HCT116 (cell line): Measurements from ENCODE around the gene ART3. TPM values are rescaled to one million over a fixed set of nuclear protein-coding genes. Genes with fewer than 3 reads are reported as not detected.

Experiments used
- ATAC-seq: fragments of 200-7000 bp; cut with Tn5 transposase; 2 replicates; pipeline ENCODE4 v1.9.1; 2020; ENCODE audit warnings: mild to moderate bottlenecking, moderate library complexity
- BruUV-seq: library from RNA; stranded (reverse); fragments of 400-500 nt; replicated peaks from 2 replicates; lab custom pipeline; 2021; lab: Mats Ljungman, UMichigan
- CTCF ChIA-PET: fragments of 300-600 bp; sonication (Branson Sonifier 250); formaldehyde crosslinking; loops from one replicate; lab custom pipeline; 2021; ENCODE audit warnings: antibody characterized with exemption; lab: Charles Lee
- POLR2A ChIA-PET: fragments of 300-600, 350-600 bp; sonication (Branson Sonifier 250); formaldehyde crosslinking; loops from one replicate; lab custom pipeline; 2021; ENCODE audit warnings: antibody characterized with exemption; lab: Charles Lee
- RAD21 ChIA-PET, 2 experiments: fragments of 300-600 bp; sonication (Branson Sonifier 250); formaldehyde crosslinking; loops; one replicate each; lab custom pipeline; 2023; ENCODE audit warnings: low total read pairs in 2 of 2; ENCODE audit not compliant: uncharacterized antibody in 2 of 2, unreplicated experiment in 2 of 2, low non-redundant PET in 1 of 2; lab: Charles Lee
- DNase-seq: peaks from one replicate; pipeline ENCODE4 v3.0.0-alpha.2; 2010; ENCODE audit warnings: low read depth, low spot score
- H2AFZ ChIP-seq: fragments of 200-600 bp; shearing (Covaris generic), sonication (generic); 2 replicates; pipeline ENCODE4 v1.6.1; 2017; ENCODE audit warnings: low read depth, mixed run types, mixed read lengths, antibody characterized with exemption, low read length; ENCODE audit not compliant: poor library complexity, severe bottlenecking
- H3K27ac ChIP-seq: 2 replicates; pipeline ENCODE4 v1.5.1; 2012; ENCODE audit warnings: low read depth, low read length
- H3K27me3 ChIP-seq: fragments of 200-600 bp; sonication (generic); 2 replicates; pipeline ENCODE4 v1.6.1; 2016; ENCODE audit warnings: mixed run types, low read length, mixed read lengths; ENCODE audit not compliant: insufficient read depth
- H3K36me3 ChIP-seq, 2 experiments: fragments of 200-500 bp in 1 of 2; fragments of 200-600 bp in 1 of 2; sonication (Bioruptor generic) in 1 of 2; sonication (generic) in 1 of 2; 2 replicates each; pipeline versions ENCODE4 v1.5.1 to v1.6.1; 2014 to 2016; ENCODE audit warnings: low read length in 2 of 2, inconsistent platforms in 1 of 2, mixed read lengths in 1 of 2, mixed run types in 1 of 2; ENCODE audit not compliant: insufficient read depth in 2 of 2, control insufficient read depth in 1 of 2
- H3K4me1 ChIP-seq, 2 experiments: fragments of 200-600 bp in 1 of 2; sonication (generic) in 1 of 2; 2 replicates each; pipeline versions ENCODE4 v1.5.1 to v1.6.1; 2012 to 2017; ENCODE audit warnings: low read length in 2 of 2, inconsistent platforms in 1 of 2, mild to moderate bottlenecking in 1 of 2, mixed read lengths in 1 of 2, mixed run types in 1 of 2, moderate library complexity in 1 of 2; ENCODE audit not compliant: insufficient read depth in 2 of 2, control insufficient read depth in 1 of 2
- H3K4me2 ChIP-seq: fragments of 200-600 bp; sonication (generic); 2 replicates; pipeline ENCODE4 v1.6.1; 2017; ENCODE audit warnings: mixed run types, low read length, mixed read lengths
- H3K4me3 ChIP-seq, 2 experiments: fragments of 200-600 bp in 1 of 2; sonication (generic) in 1 of 2; replicated peaks in 1 of 2; 2 replicates each; pipeline ENCODE4 v1.5.1; 2011 to 2016; ENCODE audit warnings: low read length in 2 of 2, control low read depth in 1 of 2, low read depth in 1 of 2, mild to moderate bottlenecking in 1 of 2, mixed read lengths in 1 of 2, mixed run types in 1 of 2
- H3K79me2 ChIP-seq: fragments of 200-600 bp; sonication (generic); 2 replicates; pipeline ENCODE4 v1.6.1; 2017; ENCODE audit warnings: mild to moderate bottlenecking, mixed run types, low read length, moderate library complexity, mixed read lengths; ENCODE audit not compliant: insufficient read depth
- H3K9ac ChIP-seq: fragments of 200-600 bp; sonication (generic); 2 replicates; pipeline ENCODE4 v1.6.1; 2016; ENCODE audit warnings: low read length, mixed read lengths
- H3K9me2 ChIP-seq: fragments of 200-600 bp; sonication (generic), shearing (Covaris generic); 2 replicates; pipeline ENCODE4 v1.6.1; 2017; ENCODE audit warnings: mixed run types, mild to moderate bottlenecking, moderate library complexity; ENCODE audit not compliant: insufficient read depth
- H3K9me3 ChIP-seq, 2 experiments: fragments of 200-500 bp in 1 of 2; fragments of 200-600 bp in 1 of 2; sonication (Bioruptor generic) in 1 of 2; sonication (generic) in 1 of 2; 2 replicates each; pipeline ENCODE4 v1.6.1; 2014 to 2017; ENCODE audit warnings: low read length in 2 of 2, mixed read lengths in 2 of 2, inconsistent platforms in 1 of 2, low read depth in 1 of 2, mild to moderate bottlenecking in 1 of 2, mixed run types in 1 of 2, moderate library complexity in 1 of 2; ENCODE audit not compliant: control insufficient read depth in 1 of 2, insufficient read depth in 1 of 2
- H4K20me1 ChIP-seq: fragments of 200-600 bp; sonication (generic), shearing (Covaris generic); 2 replicates; pipeline ENCODE4 v1.6.1; 2017; ENCODE audit warnings: mixed run types, mild to moderate bottlenecking, moderate library complexity; ENCODE audit not compliant: insufficient read depth
- ATF3 ChIP-seq: IDR thresholded peaks from 2 replicates; pipeline ENCODE4 v1.6.1; 2012
- CEBPB ChIP-seq: IDR thresholded peaks from 2 replicates; pipeline ENCODE4 v1.6.1; 2012; ENCODE audit warnings: low read depth
- CTCF ChIP-seq, 3 experiments: fragments of 200-600 bp in 1 of 3; sonication (generic) in 1 of 3; IDR thresholded peaks in 2 of 3; conservative IDR thresholded peaks in 1 of 3; 2 replicates each; pipeline ENCODE4 v1.5.1; 2012 to 2017; ENCODE audit warnings: low read depth in 2 of 3, low read length in 2 of 3, antibody characterized with exemption in 1 of 3, borderline replicate concordance in 1 of 3, control low read depth in 1 of 3, mild to moderate bottlenecking in 1 of 3, mixed read lengths in 1 of 3, mixed run types in 1 of 3, moderate library complexity in 1 of 3; ENCODE audit not compliant: insufficient read depth in 1 of 3
- EZH2 ChIP-seq: fragments of 200-600 bp; sonication (generic); IDR thresholded peaks from 2 replicates; pipeline ENCODE4 v1.6.1; 2017; ENCODE audit warnings: antibody characterized with exemption, mixed run types
- FOSL1 ChIP-seq: IDR thresholded peaks from 2 replicates; pipeline ENCODE4 v1.6.1; 2012; ENCODE audit warnings: low read depth
- TCF7L2 ChIP-seq: IDR thresholded peaks from 2 replicates; pipeline ENCODE4 v1.7.0; 2011; ENCODE audit warnings: borderline replicate concordance, inconsistent platforms; ENCODE audit not compliant: insufficient read depth, insufficient read length; ENCODE audit errors: extremely low read depth
- ZNF274 ChIP-seq: fragments of 200-500 bp; sonication (Bioruptor generic); IDR thresholded peaks from 2 replicates; pipeline ENCODE4 v1.6.1; 2014; ENCODE audit warnings: mild to moderate bottlenecking, low read depth, low read length, inconsistent platforms
- intact Hi-C: fragments of 100-400 bp; cut with micrococcal nuclease; formaldehyde crosslinking; loops from 2 replicates; pipeline ENCODE4 v1.10.0; 2022
- total RNA-seq: library from RNA; stranded (reverse); gene quantifications from one replicate; pipeline ENCODE4 v1.2.1, GENCODE V29; 2021; ENCODE audit not compliant: unreplicated experiment

ART3 gene
- total RNA-seq, 1 experiment from 2014 or later, result not detected

- no peak for TF ChIP-seq CTCF (IDR thresholded peaks at IDR 0.05 in 2 of 3, conservative IDR thresholded peaks at IDR 0.05 in 1 of 3; ENCODE audit: borderline replicate concordance in 1 of 3, insufficient read depth in 1 of 3, low read depth in 2 of 3, low read length in 2 of 3)
- no peak for TF ChIP-seq EZH2
- no peak for TF ChIP-seq ZNF274
- no peak for TF ChIP-seq FOSL1
Measured at GRCh38 chr4:76155979-76156378, 81.5 kb downstream of the ART3 start (continued).

- H3K36me3 ChIP-seq, result peaks cover 0 to 5% of the 10 kb centered on the region in 2 experiments; a peak in 3 of 4 replicates
- H3K27ac ChIP-seq, result no peak overlapping the region
- H3K9me2 ChIP-seq, result peaks cover 2% of the 10 kb centered on the region; the same call in 1 of the 2 replicates
- TF ChIP-seq CEBPB (no peak), TCF7L2 (no peak), CTCF (IDR thresholded peaks at IDR 0.05 in 2 of 3, conservative IDR thresholded peaks at IDR 0.05 in 1 of 3; ENCODE audit: borderline replicate concordance in 1 of 3, insufficient read depth in 1 of 3, low read depth in 2 of 3, low read length in 2 of 3) (no peak), ATF3 (no peak)
- DNase-seq (no peak), ATAC-seq (no peak)
- RAD21 ChIA-PET, result no interaction called here
- no peaks in the 10 kb centered on the region for H3K4me1 ChIP-seq
- intact Hi-C loops, result no loop called here
- no peaks in the 10 kb centered on the region for H3K79me2 ChIP-seq
- no peak overlapping the region for H3K4me2 ChIP-seq
- H3K4me3 ChIP-seq, result no peak overlapping the region
- no peaks in the 10 kb centered on the region for H3K9me3 ChIP-seq
- CTCF ChIA-PET, result no interaction called here
- no peak overlapping the region for H3K9ac ChIP-seq
- POLR2A ChIA-PET, result no interaction called here
- no TSS peak for BruUV-seq
- no peak overlapping the region for H2AFZ ChIP-seq
- H3K27me3 ChIP-seq, result no peaks in the 10 kb centered on the region
- H4K20me1 ChIP-seq, result no peaks in the 10 kb centered on the region
Measured at GRCh38 chr4:76156635-76157034, 82.1 kb downstream of the ART3 start.
